ENCODE measurements around the gene AQP12B.

Gene AQP12B

GRCh38 chr2:240670950-240671349 lies 11.7 kb downstream of the AQP12B start:
- no peak for ATAC-seq
- TF ChIP-seq ZNF8 (CRISPR knock-in tag; IDR thresholded peaks at IDR 0.05) (no peak), BACH2 (CRISPR knock-in tag; IDR thresholded peaks at IDR 0.05; ENCODE audit: borderline replicate concordance) (no peak), TCF4 (CRISPR knock-in tag; IDR thresholded peaks at IDR 0.05; ENCODE audit: borderline replicate concordance) (no peak), SNAI2 (CRISPR knock-in tag; IDR thresholded peaks at IDR 0.05) (no peak), ZFP30 (CRISPR knock-in tag; IDR thresholded peaks at IDR 0.05) (no peak)

DNA sequence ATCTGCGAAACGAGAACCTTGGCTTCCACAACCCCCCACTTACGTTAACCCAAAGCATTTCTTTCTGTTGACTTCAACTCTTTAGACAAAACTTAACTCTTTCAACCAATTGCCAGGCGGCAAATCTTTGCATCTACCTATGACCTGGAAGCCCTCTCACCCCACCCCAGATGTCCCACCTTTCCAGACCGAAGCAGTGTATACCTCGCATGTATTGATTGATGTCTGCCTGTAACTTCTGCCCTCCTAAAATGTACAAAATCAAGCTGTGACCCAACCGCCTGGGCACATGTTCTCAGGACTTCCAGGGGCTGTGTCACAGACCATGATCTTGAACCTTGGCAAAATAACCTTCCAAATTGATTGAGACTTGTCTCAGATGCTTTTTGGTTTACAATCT lies 12.3 kb downstream of the AQP12B start:
- TF ChIP-seq, protein P1, sequence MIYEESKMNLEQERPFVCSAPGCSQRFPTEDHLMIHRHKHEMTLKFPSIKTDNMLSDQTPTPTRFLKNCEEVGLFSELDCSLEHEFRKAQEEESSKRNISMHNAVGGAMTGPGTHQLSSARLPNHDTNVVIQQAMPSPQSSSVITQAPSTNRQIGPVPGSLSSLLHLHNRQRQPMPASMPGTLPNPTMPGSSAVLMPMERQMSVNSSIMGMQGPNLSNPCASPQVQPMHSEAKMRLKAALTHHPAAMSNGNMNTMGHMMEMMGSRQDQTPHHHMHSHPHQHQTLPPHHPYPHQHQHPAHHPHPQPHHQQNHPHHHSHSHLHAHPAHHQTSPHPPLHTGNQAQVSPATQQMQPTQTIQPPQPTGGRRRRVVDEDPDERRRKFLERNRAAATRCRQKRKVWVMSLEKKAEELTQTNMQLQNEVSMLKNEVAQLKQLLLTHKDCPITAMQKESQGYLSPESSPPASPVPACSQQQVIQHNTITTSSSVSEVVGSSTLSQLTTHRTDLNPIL (CRISPR knock-in tag; IDR thresholded peaks at IDR 0.05; ENCODE audit: low read depth), result no peak
- TF ChIP-seq PATZ1 (CRISPR knock-in tag; IDR thresholded peaks at IDR 0.05; ENCODE audit: borderline replicate concordance) (no peak), TOX (CRISPR knock-in tag; IDR thresholded peaks at IDR 0.05; ENCODE audit: borderline replicate concordance) (no peak), BACH2 (CRISPR knock-in tag; IDR thresholded peaks at IDR 0.05; ENCODE audit: borderline replicate concordance) (no peak), PPARA (CRISPR knock-in tag; IDR thresholded peaks at IDR 0.05; ENCODE audit: borderline replicate concordance) (no peak), SNAI2 (CRISPR knock-in tag; IDR thresholded peaks at IDR 0.05) (no peak), CSDC2 (CRISPR knock-in tag; IDR thresholded peaks at IDR 0.05) (no peak), ESRRG (CRISPR knock-in tag; IDR thresholded peaks at IDR 0.05) (no peak), OSR1 (CRISPR knock-in tag; IDR thresholded peaks at IDR 0.05) (no peak), ISL1 (CRISPR knock-in tag; IDR thresholded peaks at IDR 0.05) (no peak)
- ATAC-seq, result no peak

- ATAC-seq, result no peak
Observed at GRCh38 chr2:240664622-240665021, 18.1 kb downstream of the AQP12B start.

DNA sequence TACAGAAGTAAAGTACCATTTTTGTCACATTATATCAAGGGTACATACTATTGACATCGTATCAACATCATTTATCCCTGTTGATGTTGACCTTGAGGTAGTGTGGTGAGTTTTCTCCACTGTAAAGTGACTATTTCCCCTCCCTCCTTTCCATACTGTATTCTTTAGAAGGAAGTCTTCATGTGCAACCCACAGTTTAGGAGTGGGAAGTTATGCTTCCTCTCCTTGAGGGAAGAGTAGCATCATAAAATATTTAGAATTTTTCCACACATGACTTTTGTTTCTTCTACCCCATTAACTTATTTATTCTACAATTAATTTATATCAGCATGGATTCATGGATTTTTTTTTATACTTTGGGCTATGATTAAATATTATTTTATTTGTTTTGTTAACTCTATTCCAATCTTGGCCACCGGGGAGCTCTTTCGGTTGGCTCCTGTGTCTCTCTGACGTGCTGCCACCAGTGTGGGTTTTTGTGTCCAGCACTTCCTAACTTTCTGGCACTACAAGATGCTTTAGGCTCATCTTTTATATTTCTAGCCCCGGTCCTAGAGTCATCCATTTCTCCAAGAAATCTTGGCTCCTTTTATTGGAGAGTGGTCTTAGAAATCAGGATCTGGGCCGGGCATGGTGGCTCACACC lies 19.0 kb downstream of the AQP12B start:
- no peak for TF ChIP-seq ZNF8 (CRISPR knock-in tag; IDR thresholded peaks at IDR 0.05)
- TF ChIP-seq RARB (CRISPR knock-in tag; IDR thresholded peaks at IDR 0.05), result no peak
- no peak for TF ChIP-seq ZFP30 (CRISPR knock-in tag; IDR thresholded peaks at IDR 0.05)
- no peak for TF ChIP-seq PPARA (CRISPR knock-in tag; IDR thresholded peaks at IDR 0.05; ENCODE audit: borderline replicate concordance)
- TF ChIP-seq BACH2 (CRISPR knock-in tag; IDR thresholded peaks at IDR 0.05; ENCODE audit: borderline replicate concordance), result no peak
- TF ChIP-seq, protein P1 (CRISPR knock-in tag; IDR thresholded peaks at IDR 0.05; ENCODE audit: low read depth), result no peak
- no peak for TF ChIP-seq POU6F1 (CRISPR knock-in tag; IDR thresholded peaks at IDR 0.05; ENCODE audit: borderline replicate concordance, low read depth)
- no peak for TF ChIP-seq ZC3H10 (CRISPR knock-in tag; IDR thresholded peaks at IDR 0.05)
- no peak for TF ChIP-seq PATZ1 (CRISPR knock-in tag; IDR thresholded peaks at IDR 0.05; ENCODE audit: borderline replicate concordance)
- no peak for TF ChIP-seq GLIS3 (CRISPR knock-in tag; IDR thresholded peaks at IDR 0.05)
- TF ChIP-seq CSDC2 (CRISPR knock-in tag; IDR thresholded peaks at IDR 0.05), result no peak
- TF ChIP-seq TOX (CRISPR knock-in tag; IDR thresholded peaks at IDR 0.05; ENCODE audit: borderline replicate concordance), result no peak
- no peak for TF ChIP-seq ZNF70 (CRISPR knock-in tag; IDR thresholded peaks at IDR 0.05)
- no peak for TF ChIP-seq ESRRG (CRISPR knock-in tag; IDR thresholded peaks at IDR 0.05)
- ATAC-seq, result no peak

More at GRCh38 chr2:240664622-240665021, 18.1 kb downstream of the AQP12B start:
- TF ChIP-seq ARNTL (CRISPR knock-in tag; IDR thresholded peaks at IDR 0.05; ENCODE audit: borderline replicate concordance, low read depth) (no peak), PATZ1 (CRISPR knock-in tag; IDR thresholded peaks at IDR 0.05; ENCODE audit: borderline replicate concordance) (no peak), ZC3H10 (CRISPR knock-in tag; IDR thresholded peaks at IDR 0.05) (no peak), ZFP3 (CRISPR knock-in tag; IDR thresholded peaks at IDR 0.05) (no peak)

All from SK-N-SH treated with all-trans-retinoic acid at 6 μM for 48 hours (cell line).